ENCODE data around the gene LAMC2. TPM values are rescaled to one million over a fixed set of nuclear protein-coding genes. Genes with fewer than 3 reads are reported as not detected.

The LAMC2 gene
- total RNA-seq, 4 donors from 2014 or later = 9.4 to 17.4 (median 15.9) TPM

GRCh38 chr1:183278739-183279591 lies 92.9 kb downstream of the LAMC2 start:
- H3K4me1 ChIP-seq = peaks cover 11 to 59% (median 42%) of the 10 kb centered on the region in 3 donors
- no peaks in the 10 kb centered on the region for H3K36me3 ChIP-seq
- no peak for TF ChIP-seq POLR2A (IDR thresholded peaks at IDR 0.05)
- no peak for TF ChIP-seq CTCF (IDR thresholded peaks at IDR 0.05)
- DNase-seq = no peak
- intact Hi-C loops (cut with DNase I) = no loop called here
- 47 to 55% methylated on average over 5 to 8 of the region's 12 CpGs for WGBS, 2 donors
- H3K9me3 ChIP-seq = no peaks in the 10 kb centered on the region
- H3K4me3 ChIP-seq = no peak overlapping the region
- H3K27me3 ChIP-seq = no peaks in the 10 kb centered on the region
- peak overlapping the region; percentile 51 to 88 (median 68) for H3K27ac ChIP-seq

GRCh38 chr1:183279835-183280234 lies 93.8 kb downstream of the LAMC2 start:
- DNase-seq = no peak
- Histone ChIP-seq H3K4me3 (no peak overlapping the region), H3K4me1 (peaks cover 11 to 61% (median 42%) of the 10 kb centered on the region in 3 donors), H3K36me3 (no peaks in the 10 kb centered on the region), H3K27ac (peak overlapping the region; percentile 51 to 88 (median 68)), H3K9me3 (no peaks in the 10 kb centered on the region), H3K27me3 (no peaks in the 10 kb centered on the region)
- TF ChIP-seq POLR2A (IDR thresholded peaks at IDR 0.05) (no peak), CTCF (IDR thresholded peaks at IDR 0.05) (no peak)
- intact Hi-C loops (cut with DNase I) = loop anchor here (10.0 kb wide), 1 partner anchor 265 kb away; no protein-coding TSS in a partner anchor
- 31 to 54% methylated on average over 2 to 5 of the region's 6 CpGs for WGBS, 2 donors

GRCh38 chr1:183281039-183281438 lies 95.0 kb downstream of the LAMC2 start:
- Histone ChIP-seq H3K36me3 (no peaks in the 10 kb centered on the region), H3K27ac (peak overlapping the region in 3 of 4 donors; percentile 40 to 78 (median 75)), H3K4me1 (peaks cover 11 to 61% (median 42%) of the 10 kb centered on the region in 3 donors), H3K27me3 (no peaks in the 10 kb centered on the region), H3K4me3 (no peak overlapping the region), H3K9me3 (no peaks in the 10 kb centered on the region)
- TF ChIP-seq CTCF (IDR thresholded peaks at IDR 0.05) = no peak
- no peak for TF ChIP-seq POLR2A (IDR thresholded peaks at IDR 0.05)
- intact Hi-C loops (cut with DNase I) = loop anchor here (10.0 kb wide), 1 partner anchor 264 kb away; no protein-coding TSS in a partner anchor
- 100% methylated on average over 1 to 2 of the region's 2 CpGs for WGBS, 2 donors
- DNase-seq = no peak

- TF ChIP-seq CTCF (IDR thresholded peaks at IDR 0.05) (peak; percentile 72 to 94 (median 92)), POLR2A (IDR thresholded peaks at IDR 0.05) (no peak)
- H3K36me3 ChIP-seq = no peaks in the 10 kb centered on the region
- no peaks in the 10 kb centered on the region for H3K27me3 ChIP-seq
- H3K9me3 ChIP-seq = no peaks in the 10 kb centered on the region
- 36 to 44% methylated on average over 10 of the region's 12 CpGs for WGBS, 2 donors
- intact Hi-C loops (cut with DNase I) = loop anchor here (10.0 kb wide), 1 partner anchor 263 kb away; no protein-coding TSS in a partner anchor
- H3K27ac ChIP-seq = peak overlapping the region; percentile 8 to 78 (median 58)
- peaks cover 11 to 61% (median 42%) of the 10 kb centered on the region in 3 donors for H3K4me1 ChIP-seq
- no peak overlapping the region for H3K4me3 ChIP-seq
- peak; percentile 34 for DNase-seq
Measured at GRCh38 chr1:183281553-183282091, 95.6 kb downstream of the LAMC2 start.

All from esophagus squamous epithelium (tissue), 5 donors.